GM18498 (cell line): ENCODE measurements around the gene KRT80.

ENCODE experiments used
- ATAC-seq: cut with Tn5 transposase; IDR thresholded peaks from one replicate; pipeline ENCODE4 v1.9.1; 2021; ENCODE audit warnings: mild to moderate bottlenecking, moderate library complexity; ENCODE audit not compliant: unreplicated experiment

The KRT80 gene

DNA sequence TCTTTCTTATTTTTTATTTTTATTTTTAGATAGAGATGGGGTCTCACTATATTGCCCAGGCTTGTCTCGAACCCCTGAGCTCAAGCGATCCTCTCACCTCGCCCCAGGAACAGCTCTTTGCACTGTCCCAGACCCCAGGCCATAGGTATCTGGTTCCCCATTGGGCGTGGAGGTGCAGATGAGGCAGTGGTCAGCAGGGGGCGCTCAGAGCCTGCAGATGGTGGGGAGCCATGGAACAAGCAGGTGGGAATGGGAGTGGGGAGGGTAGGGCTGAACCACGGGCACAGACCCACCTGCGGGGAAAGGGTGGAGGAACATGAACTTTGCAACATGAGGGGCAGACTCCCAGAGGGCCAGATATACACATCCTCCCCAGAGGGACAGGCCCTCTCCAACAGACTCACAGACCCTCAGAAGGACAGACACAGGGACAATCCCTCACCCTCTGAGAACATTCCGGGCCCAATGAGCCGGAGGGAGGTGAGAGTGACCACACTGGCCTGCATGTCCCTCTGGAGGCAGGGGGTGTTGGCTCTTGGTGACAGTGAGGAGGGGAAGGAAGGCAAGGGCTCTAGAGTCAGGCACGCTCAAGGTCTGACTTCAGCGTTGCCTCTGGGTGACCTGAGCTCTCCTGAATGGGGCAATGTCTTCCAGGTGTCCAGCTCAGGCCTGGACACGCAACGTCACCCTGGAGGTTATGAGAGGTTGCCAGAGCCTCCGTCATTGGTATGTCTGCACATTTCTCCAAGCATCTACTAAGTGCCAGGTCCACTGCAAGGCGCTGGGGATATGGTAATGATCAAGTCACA, 34.9 kb downstream of the KRT80 start:
- peak; percentile 53 for ATAC-seq

DNA sequence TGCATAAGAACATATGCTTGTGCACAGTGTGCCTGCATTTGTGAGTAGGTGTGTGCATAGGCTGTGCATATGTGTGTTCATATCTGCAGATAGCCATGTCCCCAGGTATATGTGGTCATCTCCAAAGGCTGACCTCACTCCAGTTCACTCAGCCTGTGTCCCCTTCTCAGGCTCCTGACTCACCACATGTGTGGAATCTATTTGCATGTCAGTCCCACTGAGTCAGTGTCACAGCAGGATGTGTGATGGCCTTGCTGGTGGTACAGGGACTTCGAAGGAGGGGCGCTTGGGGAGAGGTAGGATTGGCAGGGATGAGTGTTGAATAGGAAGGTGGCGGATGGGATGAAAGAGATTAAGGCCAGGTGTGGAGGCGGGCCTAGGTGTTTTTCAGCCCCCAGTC, 35.5 kb downstream of the KRT80 start:
- no peak for ATAC-seq

DNA sequence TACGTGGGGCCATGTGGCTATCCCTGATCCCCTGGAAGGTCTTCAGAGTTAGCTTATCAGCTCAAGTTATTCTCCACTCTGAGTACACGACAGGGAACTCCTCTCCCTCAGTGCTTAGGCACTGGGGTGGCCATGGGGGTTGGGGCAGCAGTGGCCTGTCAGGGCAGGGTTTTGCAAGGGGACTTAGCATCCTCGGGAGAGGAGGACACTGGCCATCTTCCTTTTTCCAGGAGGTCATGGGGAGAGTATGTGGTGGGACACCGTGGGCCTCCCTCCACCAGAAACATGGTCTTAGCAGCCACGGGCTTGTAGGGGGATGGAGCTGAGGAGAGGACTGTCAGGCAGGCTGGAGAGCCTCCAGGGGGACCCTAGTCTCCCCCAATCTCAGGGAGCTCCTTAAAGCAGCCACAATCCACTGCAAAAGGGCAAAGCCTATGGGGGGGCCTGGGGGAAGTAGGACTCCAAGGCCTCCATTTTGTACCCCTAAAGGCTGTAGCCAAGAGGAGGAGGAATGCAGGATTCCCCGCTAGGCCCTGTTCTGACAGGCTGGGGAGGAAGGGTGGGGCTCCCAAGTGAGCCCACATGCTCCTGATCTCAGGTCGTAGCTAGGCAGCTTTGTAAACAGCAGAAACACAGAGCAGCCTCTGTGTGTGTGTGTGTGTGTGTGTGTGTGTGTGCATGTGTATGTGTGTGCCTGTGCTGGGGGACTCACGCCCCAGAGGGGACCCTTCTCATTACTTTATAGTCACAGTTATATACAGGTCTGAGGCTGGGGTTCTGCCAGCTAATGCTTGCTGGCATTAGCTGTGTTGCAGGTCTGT, 36.6 kb downstream of the KRT80 start:
- ATAC-seq: no peak

DNA sequence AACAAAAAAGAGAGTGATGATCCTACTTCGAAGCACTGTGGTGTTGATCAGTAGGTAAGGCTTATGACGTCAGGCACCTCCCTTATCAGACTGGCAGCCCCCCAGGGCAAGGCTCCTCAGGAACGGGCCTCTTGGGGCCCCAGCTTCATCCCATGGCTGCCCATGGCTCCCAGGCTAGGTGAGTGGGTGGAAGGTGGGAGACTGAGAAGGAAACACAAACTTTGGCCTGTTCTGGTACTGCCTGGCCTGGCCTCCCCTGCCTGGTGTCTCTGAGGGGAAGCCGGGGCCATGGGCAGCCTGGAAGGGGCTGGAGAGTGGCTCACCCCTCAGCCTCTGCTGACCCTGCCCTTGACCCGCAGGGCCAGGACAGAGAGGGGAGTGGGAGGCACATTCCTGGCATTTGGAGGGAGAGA, 38.9 kb downstream of the KRT80 start:
- ATAC-seq: no peak

DNA sequence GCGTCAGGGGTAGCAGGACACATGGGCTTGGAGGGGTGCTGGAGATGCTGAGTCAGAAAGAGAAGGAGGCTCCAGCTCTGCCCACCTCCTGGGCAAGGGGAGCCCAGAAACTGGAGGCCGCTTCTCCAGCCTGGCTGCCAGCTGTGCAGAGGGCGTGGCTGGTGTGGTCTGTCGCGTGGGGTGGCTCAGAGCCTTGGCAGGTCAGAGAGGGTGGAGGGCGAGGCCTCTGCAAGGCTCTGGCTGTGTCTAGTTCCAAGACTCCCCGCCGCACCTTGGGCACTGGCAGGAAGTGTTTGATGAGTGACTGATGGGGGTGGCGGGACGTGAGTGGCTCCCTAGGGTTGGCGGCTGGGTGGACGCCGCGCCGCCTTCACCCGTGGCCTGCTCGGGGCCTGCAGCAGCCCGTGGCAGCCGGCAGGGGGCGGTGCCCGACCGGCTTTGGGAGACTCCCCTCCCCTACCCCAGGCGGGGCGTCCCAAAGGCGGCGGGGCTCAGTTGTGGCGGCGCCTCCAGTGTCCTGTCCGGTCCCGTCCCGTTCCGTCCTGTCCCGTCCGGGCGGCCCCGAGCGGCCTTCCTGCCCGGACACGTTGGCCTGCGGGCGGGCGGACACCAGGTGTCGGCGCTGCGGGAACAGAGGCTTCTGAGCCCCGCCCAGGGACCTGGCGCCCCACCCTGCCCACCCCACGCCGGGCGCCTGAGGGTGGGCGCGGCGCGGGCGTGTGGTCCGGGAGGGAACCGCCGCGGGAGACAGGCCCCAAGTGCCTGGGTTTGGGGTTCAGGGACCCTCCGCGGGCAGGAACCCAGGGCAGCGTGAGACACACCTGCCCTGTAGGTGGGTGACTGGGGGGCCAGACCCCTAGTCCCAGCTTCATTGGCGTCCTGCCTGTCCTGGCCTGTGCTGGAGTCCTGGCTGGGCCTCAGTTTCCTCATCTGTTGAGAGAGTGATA, 39.7 kb downstream of the KRT80 start:
- ATAC-seq: no peak

DNA sequence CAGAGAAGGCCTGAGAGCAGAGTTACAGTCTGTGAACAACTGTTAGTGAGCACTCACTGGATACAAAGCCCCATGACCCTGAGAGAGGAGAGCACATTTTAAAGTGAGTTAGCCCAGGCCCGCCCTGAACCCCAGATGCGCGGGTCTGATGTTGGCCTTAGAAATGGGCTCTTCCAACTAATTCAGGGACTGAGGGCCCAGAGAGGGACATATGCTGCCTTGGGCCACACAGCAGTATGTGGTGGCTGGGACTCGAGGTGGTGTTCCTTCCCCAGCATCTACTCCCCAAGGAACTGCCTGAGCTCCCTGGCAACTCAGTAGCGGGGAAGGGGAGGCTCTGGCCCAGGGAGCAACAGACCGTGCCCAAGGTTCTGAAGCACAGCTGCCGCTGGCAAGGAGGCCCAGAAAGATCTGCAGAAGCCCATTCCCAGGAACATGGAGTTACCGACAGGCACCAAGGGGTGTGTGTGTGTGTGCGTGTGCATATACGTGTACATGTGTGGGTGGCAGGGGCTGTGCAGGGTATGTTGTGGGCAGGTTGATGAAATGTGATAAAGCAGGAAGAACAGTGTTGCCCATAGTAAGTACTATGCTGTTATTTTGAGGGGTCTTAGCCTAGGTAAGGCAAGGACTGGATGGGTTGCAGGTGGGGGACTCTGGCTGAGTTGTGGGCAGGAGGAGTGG, 40.5 kb downstream of the KRT80 start:
- ATAC-seq: no peak

DNA sequence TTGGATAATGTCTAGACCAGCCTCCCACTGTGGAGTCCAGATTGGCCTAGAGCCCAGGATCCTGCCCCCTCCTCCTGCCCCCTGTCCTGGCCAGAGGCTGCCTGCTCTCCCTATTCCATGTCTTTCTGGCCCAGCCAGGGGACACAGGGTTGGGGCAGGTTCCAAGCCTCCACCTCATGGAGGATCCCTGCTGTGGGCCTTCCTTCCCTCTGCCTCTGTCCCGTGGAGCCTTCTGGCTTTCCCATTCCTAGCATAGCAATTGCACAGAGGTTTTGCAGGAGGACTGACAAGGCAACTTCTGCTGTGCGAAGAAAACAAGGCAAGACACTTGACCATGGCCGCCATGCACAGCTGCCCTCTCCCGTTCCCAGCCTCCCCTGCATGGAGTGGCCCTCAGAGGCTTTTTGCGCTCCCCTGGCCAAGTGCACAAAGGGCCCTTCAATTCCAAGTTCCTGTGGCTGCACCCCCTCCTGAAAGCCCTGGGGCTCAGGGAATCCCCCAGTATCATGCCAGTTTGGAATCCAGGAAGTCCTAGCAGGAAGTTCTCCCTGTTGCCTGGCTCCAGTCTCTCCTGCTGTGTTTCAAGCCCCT, 42.1 kb downstream of the KRT80 start:
- no peak for ATAC-seq

DNA sequence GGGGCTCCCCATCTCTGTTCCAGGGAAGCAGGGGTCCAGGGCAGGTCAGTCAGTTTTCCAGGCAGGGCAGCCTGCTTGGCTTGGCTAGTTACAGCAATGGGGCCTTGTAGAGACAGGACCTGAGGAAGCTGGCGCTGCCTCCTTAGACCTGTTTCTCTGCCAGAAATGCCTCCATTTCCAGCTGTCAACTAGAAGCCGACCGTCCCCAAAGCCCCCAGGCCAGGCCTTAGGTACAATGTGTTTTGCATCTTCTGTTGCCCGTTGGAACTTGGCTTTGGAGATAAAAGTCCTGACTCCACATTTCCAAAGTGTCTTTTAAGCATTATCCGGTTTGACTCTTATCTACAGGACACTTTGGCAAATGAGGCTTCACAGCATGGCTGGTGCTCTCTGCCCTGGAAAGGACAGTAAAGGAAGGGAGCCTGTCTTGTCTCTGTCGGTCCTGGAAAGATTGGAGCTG, 42.6 kb downstream of the KRT80 start:
- no peak for ATAC-seq

DNA sequence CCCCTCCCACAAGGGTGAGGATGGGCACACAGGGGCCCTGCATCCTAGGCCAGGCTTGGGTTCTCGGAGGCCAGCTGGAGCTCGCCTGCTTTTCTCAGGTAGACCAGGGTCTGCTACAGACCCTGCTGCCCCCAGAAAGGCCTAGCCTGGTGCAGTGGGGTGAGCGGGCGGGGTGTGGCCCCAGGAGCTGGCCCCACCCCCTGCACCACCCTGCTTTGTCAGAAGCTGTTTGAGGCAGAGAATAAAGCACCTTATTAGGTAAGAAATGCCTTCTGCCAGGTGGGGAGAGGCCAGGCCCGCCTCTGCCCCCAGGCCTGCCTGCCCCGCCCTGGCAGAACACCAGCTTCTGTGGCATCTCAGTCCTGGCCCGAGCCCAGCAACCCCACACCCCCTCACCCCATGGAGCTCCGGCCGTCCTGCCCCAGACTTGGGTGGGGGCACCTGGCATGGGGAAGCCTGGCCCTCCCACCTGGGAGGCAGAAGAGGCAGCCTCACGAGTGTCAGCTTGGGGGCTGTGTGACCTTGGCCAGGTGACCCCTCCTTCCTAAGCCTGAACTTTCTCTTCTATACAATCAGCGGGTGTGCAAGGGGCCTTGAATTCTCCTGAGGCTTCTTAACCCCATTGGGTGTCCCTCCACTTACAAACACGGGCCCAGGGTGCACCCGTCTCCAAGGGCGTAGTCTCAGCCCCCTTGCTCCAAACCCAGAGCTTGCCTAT, 43.2 kb downstream of the KRT80 start:
- ATAC-seq: no peak

DNA sequence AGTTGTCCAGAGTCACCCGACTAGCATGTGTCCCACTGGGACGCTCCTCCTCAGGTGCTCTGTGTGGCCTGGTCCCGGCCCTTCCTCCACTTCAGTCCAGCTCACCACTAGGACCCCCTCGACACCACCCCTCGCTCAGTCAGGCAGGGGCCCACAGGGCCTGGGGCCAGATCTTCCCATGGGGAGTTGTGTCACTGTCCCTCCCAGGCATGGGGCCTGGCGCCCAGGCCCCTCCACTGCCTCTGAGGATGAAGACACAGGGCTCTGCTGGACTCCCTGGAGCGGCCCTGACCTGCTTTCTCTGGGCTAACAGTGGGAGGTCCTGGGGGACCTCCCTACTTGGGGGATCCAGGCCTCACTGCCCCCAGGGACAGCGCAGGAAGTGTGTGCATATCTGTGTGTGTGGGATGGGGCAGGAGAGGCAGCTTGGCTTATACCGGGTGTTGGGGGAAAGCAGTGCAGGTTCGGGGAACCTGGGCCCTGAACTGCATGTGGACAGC, 43.8 kb downstream of the KRT80 start:
- ATAC-seq: no peak

DNA sequence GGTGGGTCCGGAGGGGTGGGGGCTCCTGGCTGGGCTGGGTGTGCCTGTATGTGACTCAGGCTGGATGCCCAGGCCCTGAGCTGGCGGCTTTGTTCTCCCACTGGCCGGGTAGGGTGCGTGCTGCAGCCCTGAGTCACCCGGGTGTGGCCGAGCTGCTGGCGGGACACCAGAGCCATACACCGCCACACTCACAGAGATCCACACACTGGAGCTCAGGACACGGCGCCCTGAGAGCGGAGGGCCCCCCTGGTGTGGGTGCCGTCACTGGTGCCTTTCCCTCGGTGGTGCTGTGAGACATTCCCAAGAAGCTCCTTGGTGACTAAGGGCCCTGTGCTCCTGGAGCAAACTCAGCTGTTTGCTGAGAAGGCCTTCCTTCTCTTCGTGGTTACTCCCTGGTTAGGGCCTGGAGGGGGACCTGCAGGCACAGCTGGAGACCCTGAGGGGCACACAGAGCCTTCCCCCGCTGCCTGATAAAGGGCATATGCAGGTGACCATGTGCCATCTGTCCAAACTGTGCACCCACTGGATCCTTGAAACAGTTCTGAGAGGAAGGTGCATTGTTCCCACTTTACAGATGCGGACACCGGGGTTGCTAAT, 44.3 kb downstream of the KRT80 start:
- ATAC-seq: no peak

DNA sequence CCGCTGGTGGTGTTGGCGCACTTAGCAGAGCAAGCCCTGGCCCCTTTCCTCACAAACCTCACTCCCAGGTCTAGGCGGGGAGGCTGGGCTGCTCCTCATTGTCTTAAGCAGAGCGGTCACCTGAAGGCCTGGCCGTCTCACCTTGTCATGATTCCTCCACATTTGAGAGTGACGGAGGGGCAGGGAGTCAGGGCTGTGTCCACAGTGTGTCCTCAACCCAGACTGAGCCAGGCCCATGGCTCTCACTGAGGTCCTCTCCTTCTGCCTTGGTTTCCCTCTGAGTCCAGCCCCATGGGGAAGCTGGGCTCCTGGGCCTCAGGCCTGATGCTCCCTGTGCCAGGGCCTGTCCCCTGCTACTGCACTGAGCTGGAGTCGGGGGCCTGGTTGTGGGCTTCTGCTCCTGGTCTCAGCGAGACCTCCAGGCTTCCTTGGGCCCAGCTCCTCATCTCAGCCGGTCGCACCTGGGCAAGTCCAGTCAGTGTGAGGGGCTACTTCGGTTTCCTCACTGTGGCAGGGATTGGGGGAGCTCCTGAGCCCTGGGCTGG, 44.9 kb downstream of the KRT80 start:
- ATAC-seq: no peak

DNA sequence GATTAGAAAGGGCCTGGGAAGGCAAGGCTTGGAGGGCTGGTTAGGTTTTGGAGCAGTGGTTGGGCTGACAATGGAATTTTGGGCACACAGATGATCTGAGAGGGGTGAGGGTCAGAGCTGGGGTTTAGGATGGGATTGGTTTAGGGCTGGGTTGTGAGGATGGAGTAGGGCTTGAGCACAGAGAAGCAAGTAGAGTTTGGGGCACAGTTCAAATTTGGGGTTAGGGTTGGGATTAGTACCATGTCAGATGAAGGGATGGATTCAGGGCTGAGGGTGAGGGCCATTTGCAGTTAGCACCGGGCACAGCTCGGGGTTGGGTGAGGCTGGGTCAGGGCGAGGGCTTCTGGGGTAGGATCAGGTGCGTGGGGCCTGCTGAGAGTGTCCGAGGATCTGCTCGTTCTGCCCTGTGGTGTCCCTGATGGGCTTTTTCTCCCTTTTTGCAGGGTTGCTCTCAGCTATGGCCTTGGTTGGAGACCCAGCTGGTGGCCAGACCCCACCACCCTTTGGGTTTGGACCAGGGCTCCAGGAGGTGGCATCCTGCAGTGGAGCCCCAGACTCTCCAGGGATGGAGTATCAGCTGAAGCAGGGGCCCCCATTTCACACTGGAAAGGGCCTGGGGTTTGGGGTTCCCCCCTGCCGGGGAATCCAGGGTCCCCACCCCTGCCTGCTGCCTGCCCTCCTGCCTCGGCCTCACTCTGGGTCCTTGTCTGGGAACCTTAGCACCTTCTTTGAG, 45.6 kb downstream of the KRT80 start:
- no peak for ATAC-seq

DNA sequence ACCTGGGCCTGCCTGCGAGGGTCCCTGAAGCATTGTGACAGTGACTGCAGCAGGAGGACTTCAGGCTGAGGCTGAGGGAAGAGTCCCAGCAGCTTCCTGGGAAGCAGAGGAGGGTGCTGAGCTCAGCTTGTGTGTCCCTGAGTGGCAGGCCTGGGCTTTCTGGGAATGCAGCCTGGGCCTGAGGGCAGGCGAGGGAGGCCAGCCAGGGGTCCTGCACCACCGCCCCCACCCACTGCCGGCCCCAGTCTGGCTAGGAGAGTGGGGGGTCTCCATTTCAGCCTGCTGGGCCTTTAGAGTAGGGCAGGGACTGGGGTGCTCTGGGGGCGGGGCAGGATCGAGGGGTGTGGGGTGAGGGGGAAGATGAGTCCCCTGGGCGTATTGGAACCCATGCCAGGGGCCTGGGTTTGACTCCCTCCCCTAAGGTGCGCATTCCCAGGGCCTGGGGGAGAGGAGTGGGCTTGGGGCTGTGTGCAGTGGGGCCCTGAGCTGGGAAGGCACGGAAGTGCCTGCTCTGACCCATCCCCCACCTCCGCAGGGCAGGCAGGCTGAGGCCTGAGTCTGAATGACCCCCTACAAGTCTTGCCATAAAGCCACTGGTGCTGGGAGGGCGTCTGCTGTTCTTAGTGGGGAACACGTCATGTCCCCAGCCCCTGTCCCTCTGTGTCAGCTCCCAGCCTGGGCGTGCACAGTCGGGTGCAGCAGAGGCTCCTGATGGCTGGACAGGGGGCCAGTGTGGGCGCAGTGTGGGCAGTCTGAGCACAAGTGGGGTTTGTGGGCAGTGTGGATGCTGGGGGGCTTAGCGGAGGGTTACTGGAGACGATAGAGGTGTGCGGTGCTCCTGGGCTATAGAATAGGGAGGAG, 46.4 kb downstream of the KRT80 start:
- ATAC-seq: no peak

DNA sequence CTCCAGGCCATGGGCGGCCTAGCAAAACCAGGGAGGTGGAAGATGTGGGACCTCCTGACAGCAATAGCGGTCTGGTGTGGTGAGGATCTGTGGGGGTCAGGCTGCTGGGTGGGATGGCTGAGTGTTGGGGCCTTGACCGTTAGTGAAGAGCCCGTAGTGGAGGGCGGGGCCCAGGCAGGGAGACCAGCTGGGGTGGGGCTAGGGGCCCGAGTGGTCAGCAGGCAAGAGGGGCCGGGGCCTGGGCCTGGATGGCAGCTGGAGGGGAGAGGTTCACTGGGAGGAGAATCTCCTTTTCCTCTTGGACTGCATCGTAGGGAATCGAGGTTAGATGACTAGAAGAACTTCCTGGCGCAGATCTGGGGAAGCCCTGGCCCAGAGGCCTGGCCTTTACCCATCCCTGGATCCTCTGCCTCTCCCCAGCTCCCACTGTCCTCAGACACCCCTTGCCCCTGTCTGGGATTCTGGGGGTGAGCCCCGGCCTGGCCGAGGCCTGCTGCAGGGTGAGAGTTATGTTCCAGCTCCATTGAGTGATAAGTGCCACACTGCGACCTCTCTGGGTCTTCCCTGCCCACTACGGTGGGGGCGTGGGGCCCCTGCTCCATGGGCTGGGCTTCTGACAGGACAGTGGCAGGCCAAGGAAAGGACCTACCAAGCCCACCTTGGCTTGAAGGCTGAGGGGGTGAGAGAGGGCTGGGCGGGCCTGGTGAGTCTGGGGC, 47.1 kb downstream of the KRT80 start:
- ATAC-seq: no peak

DNA sequence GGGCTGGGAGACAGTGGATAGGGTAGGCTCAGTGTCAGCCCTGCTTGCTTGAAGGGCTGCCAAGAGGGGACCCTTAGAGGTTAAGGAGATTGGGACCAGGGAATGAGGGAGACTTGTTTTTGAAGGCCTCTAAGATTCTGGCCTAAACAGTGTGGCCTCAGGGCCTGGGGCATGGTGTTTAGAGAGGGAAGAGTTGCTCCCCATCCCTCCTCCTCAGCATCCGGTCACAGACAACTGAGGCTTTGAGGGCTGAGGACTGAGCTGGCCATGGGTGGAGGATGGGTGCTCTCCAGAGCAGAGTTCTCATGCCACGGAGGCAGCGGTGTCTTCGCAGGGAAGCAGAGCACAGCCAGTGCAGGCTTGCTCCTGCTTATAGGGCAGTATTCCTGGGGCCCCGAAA, 49.4 kb downstream of the KRT80 start:
- ATAC-seq: no peak
